Measurements from ENCODE around the gene POLD4.
A peak's percentile ranks its signal among the peaks of the same experiment; 100 is the strongest.
"Not testable (repeated sequence)": the region's sequence is repeated elsewhere in the genome, so short reads cannot be mapped to it uniquely, and the experiment has no call there.

POLD4 gene

DNA sequence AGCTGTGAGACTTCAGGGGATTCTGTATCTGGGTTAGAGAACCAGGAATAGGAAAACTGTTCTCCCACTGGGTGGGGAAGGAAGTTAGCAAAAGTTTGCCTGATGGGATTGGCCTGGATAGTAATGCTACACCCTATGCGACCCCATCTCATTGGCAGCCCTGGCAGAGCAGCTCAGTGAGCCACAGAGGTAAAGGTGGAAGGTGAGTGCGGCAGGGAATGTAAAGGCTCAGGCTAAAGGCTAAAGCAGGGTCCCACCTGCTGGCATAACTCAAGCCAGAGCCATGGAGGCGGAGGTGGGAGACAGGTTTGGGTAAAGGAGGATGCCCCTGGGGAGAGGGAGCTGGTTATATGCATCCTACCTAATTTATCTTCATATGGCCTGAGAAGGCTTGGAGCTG, 31.3 kb downstream of the POLD4 start:
- no peaks in the 10 kb centered on the region for H3K36me3 ChIP-seq (ENCODE audit: control insufficient read depth, insufficient read depth, low read length)
- H3K4me1 ChIP-seq (ENCODE audit: control insufficient read depth, insufficient read depth, low read length), result no peaks in the 10 kb centered on the region
- no peak overlapping the region for H3K4me3 ChIP-seq (ENCODE audit: low read length)
- H3K27ac ChIP-seq (ENCODE audit: low read length), result no peak overlapping the region
- no peak for DNase-seq (ENCODE audit: low read depth, low spot score)
- no CpG with 5 or more reads among the region's 3 CpGs for WGBS (ENCODE audit: insufficient coverage, insufficient read length)
- no peaks in the 10 kb centered on the region for H3K9me3 ChIP-seq (ENCODE audit: control insufficient read depth, insufficient read depth, low read length)
- H3K27me3 ChIP-seq (ENCODE audit: control insufficient read depth, insufficient read depth, low read length), result peaks cover 10% of the 10 kb centered on the region; the same call in 1 of the 2 replicates

DNA sequence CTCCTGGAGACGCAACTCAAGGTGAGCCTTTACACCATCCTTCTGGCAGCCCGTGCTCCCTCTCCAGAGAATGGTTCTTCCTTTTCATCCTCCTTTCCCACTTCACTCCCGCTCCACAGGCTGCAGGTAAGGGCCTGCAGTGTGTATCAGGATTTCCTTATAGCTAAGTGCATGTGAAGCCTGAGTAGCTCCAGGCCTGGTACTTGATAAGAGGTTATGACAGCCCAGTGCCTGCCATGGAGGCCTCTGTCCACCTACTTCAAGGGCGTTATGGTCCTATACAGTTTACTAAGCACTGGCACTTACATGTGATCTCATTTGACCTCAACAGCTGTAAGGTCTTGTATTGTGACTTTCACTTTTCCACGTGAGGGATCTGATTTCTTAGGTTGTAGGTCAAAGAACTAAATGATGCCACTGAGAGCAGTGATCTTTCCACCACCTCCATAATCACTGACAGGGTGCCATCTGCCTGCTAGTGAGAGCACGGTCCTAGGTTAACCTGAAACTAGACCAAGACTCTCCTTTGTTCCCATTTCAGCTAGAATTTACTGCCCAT, 32.0 kb downstream of the POLD4 start:
- H3K27ac ChIP-seq (ENCODE audit: low read length), result no peak overlapping the region
- no peaks in the 10 kb centered on the region for H3K9me3 ChIP-seq (ENCODE audit: control insufficient read depth, insufficient read depth, low read length)
- no CpG with 5 or more reads among the region's 6 CpGs for WGBS (ENCODE audit: insufficient coverage, insufficient read length)
- peaks cover 10% of the 10 kb centered on the region; the same call in 1 of the 2 replicates for H3K27me3 ChIP-seq (ENCODE audit: control insufficient read depth, insufficient read depth, low read length)
- DNase-seq (ENCODE audit: low read depth, low spot score), result no peak
- H3K4me3 ChIP-seq (ENCODE audit: low read length), result no peak overlapping the region
- H3K36me3 ChIP-seq (ENCODE audit: control insufficient read depth, insufficient read depth, low read length), result no peaks in the 10 kb centered on the region
- no peaks in the 10 kb centered on the region for H3K4me1 ChIP-seq (ENCODE audit: control insufficient read depth, insufficient read depth, low read length)

DNA sequence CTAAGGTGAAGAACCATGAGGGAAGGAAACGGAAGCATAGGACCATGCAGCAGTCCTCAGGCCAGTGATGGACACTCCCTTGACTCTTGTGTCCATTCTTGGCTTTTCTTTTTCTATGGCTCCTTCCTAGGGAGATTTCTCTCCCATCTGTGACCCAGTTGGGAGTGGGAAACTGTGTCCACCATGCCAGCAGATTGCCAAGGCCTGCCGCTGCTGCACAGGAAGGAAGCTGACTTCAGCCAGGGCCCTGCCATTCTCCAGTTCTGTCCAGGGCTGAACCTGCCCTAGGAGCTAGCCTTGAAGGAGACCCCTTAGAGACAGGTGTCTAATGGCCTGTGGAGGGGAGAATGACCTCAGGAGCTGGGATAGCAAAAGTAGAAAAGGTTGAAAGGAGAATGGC, 32.7 kb downstream of the POLD4 start:
- no peak for DNase-seq (ENCODE audit: low read depth, low spot score)
- WGBS (ENCODE audit: insufficient coverage, insufficient read length), result no CpG with 5 or more reads among the region's 2 CpGs

DNA sequence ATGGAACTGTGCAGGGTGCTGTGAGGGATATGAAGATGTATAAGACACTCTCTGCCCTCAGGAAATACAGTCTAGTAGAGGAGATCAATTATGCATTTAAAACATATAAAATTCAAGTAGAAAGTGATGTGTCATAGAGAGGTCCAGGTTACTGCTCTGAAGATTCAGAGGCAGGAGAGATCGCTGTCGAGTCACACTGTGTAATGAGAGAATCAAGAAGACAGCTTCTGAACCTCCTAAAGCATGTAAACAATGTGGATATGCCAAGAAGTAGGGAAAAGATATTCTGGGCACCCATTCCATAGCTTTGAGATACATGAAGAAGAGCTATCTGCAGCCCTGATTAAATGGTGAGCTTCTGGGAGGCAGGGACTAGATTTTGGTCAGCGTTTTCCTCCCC, 33.3 kb downstream of the POLD4 start:
- peaks cover 10% of the 10 kb centered on the region; the same call in 1 of the 2 replicates for H3K27me3 ChIP-seq (ENCODE audit: control insufficient read depth, insufficient read depth, low read length)
- no peak overlapping the region for H3K27ac ChIP-seq (ENCODE audit: low read length)
- no peaks in the 10 kb centered on the region for H3K4me1 ChIP-seq (ENCODE audit: control insufficient read depth, insufficient read depth, low read length)
- no peaks in the 10 kb centered on the region for H3K9me3 ChIP-seq (ENCODE audit: control insufficient read depth, insufficient read depth, low read length)
- no CpG with 5 or more reads among the region's 3 CpGs for WGBS (ENCODE audit: insufficient coverage, insufficient read length)
- no peak for DNase-seq (ENCODE audit: low read depth, low spot score)
- no peak overlapping the region for H3K4me3 ChIP-seq (ENCODE audit: low read length)
- no peaks in the 10 kb centered on the region for H3K36me3 ChIP-seq (ENCODE audit: control insufficient read depth, insufficient read depth, low read length)

More for the DNA sequence above, 32.7 kb downstream of the POLD4 start:
- no peaks in the 10 kb centered on the region for H3K9me3 ChIP-seq (ENCODE audit: control insufficient read depth, insufficient read depth, low read length)
- peaks cover 10% of the 10 kb centered on the region; the same call in 1 of the 2 replicates for H3K27me3 ChIP-seq (ENCODE audit: control insufficient read depth, insufficient read depth, low read length)
- H3K27ac ChIP-seq (ENCODE audit: low read length), result no peak overlapping the region
- no peak overlapping the region for H3K4me3 ChIP-seq (ENCODE audit: low read length)
- H3K36me3 ChIP-seq (ENCODE audit: control insufficient read depth, insufficient read depth, low read length), result no peaks in the 10 kb centered on the region
- no peaks in the 10 kb centered on the region for H3K4me1 ChIP-seq (ENCODE audit: control insufficient read depth, insufficient read depth, low read length)

DNA sequence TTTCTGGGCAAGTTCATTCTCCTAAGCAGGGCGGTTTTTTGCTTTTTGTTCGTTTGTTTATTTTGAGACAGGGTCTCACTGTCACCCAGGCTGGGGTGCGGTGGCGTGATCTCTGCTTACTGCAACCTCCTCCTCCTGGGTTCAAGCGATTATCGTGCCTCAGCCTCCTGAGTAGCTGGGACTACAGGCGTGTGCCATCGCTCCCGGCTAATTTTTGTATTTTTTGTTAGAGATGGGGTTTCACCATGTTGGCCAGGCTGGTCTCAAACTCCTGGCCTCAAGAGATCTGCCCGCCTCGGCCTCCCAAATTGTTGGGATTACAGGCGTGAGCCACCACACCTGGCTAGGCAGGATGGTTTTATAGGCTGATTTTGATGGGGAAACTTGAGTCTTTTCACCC, 34.5 kb downstream of the POLD4 start:
- not testable (repeated sequence) for H3K36me3 ChIP-seq (ENCODE audit: control insufficient read depth, insufficient read depth, low read length); H3K9me3 ChIP-seq (ENCODE audit: control insufficient read depth, insufficient read depth, low read length); DNase-seq (ENCODE audit: low read depth, low spot score); H3K27me3 ChIP-seq (ENCODE audit: control insufficient read depth, insufficient read depth, low read length); H3K4me1 ChIP-seq (ENCODE audit: control insufficient read depth, insufficient read depth, low read length); H3K4me3 ChIP-seq (ENCODE audit: low read length); H3K27ac ChIP-seq (ENCODE audit: low read length)
- WGBS (ENCODE audit: insufficient coverage, insufficient read length), result no CpG with 5 or more reads among the region's 12 CpGs

DNA sequence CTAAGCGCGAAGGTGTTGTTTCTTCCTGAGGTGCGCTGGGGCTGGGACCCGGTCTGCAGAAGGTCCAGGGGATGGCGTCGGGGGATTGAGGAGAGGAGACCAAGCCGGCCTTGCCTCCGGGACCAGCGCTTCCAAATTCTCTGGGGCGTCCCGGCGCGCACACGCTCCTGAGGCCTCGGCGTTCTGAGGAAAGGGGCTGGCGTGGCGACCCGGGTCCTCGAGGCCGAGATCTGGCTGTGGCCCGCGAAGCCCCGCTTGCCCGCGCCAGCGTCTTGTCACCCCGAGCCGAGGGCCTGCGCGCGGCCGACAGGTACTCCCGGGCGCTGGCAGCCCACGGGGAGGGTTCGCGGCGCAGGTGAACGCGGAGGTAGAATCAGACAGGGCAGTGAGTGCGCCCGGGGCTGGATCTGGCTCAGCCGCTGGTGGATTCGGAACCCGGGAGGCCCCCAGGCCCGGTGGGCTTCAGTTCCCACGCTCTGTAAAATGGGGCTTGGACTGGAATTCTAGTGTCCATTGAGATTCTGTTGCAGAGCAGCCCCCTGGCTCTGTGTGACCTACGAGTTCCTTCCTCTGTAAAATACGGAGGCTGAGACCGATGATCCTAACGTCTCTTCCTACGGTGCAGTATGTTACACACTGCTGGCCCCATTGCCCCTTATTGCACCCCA, 35.3 kb downstream of the POLD4 start:
- no CpG with 5 or more reads among the region's 53 CpGs for WGBS (ENCODE audit: insufficient coverage, insufficient read length)
- DNase-seq (ENCODE audit: low read depth, low spot score), result no peak
- H3K4me1 ChIP-seq (ENCODE audit: control insufficient read depth, insufficient read depth, low read length), result no peaks in the 10 kb centered on the region
- no peaks in the 10 kb centered on the region for H3K36me3 ChIP-seq (ENCODE audit: control insufficient read depth, insufficient read depth, low read length)
- H3K27me3 ChIP-seq (ENCODE audit: control insufficient read depth, insufficient read depth, low read length), result peaks cover 10% of the 10 kb centered on the region; the same call in 1 of the 2 replicates
- H3K9me3 ChIP-seq (ENCODE audit: control insufficient read depth, insufficient read depth, low read length), result no peaks in the 10 kb centered on the region
- no peak overlapping the region for H3K27ac ChIP-seq (ENCODE audit: low read length)
- peak overlapping the region; percentile 62 for H3K4me3 ChIP-seq (ENCODE audit: low read length)

DNA sequence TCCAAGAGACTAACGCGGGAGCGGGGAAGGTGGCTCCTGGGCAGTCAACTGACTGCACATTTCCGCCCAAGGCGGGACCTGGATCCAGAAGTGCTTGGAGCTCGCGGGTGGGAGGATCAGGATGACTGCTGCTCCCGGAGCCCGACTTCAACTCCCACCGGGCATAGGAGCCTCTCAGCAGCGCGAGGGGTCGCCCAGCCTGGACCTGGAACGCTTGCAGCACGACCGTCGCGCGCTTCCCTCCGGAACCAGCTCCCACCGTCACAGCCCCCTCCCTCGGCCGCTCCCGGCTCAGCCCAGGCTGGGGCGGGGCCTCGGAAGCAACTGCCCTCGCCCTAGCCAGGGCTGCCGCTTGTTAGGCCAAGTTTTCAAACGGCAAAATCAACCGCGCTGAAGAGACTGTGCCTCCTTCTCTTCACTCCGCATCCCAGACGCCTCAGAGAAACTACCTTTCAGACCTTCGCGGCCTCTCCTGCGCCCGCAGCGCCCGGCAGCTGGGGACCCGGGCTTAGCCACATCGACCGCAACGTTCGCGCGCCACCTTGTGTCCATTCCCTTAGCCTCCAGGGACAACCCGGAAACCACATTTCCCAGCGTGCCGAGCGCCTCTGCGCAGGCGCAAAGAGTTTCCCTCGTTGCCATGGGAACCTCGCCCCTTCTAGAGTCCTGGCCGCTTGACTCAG, 36.0 kb downstream of the POLD4 start:
- peaks cover 10% of the 10 kb centered on the region; the same call in 1 of the 2 replicates for H3K27me3 ChIP-seq (ENCODE audit: control insufficient read depth, insufficient read depth, low read length)

DNA sequence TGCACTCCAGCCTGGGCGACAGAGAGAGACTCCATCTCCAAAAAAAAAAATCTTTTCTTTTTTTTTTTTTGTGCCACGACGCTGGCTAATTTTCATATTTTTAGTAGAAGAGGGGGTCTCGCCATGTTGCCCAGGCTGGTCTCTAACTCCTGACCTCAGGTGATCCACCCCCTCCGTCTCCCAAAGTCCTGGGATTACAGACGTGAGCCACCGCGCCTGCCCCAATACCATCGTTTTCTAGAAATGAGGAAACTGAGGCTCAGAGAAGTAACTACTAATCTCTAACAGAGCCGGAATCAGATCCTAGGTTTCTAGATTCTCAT, 36.5 kb downstream of the POLD4 start:
- no peak overlapping the region for H3K27ac ChIP-seq (ENCODE audit: low read length)
- no peaks in the 10 kb centered on the region for H3K4me1 ChIP-seq (ENCODE audit: control insufficient read depth, insufficient read depth, low read length)
- H3K9me3 ChIP-seq (ENCODE audit: control insufficient read depth, insufficient read depth, low read length), result no peaks in the 10 kb centered on the region
- H3K4me3 ChIP-seq (ENCODE audit: low read length), result peak overlapping the region; percentile 62; the same call in 1 of the 2 replicates
- H3K36me3 ChIP-seq (ENCODE audit: control insufficient read depth, insufficient read depth, low read length), result no peaks in the 10 kb centered on the region
- DNase-seq (ENCODE audit: low read depth, low spot score), result no peak
- peaks cover 10% of the 10 kb centered on the region; the same call in 1 of the 2 replicates for H3K27me3 ChIP-seq (ENCODE audit: control insufficient read depth, insufficient read depth, low read length)
- no CpG with 5 or more reads among the region's 10 CpGs for WGBS (ENCODE audit: insufficient coverage, insufficient read length)

More for the DNA sequence above, 36.0 kb downstream of the POLD4 start:
- H3K27ac ChIP-seq (ENCODE audit: low read length), result no peak overlapping the region
- peak overlapping the region; percentile 62; the same call in 1 of the 2 replicates for H3K4me3 ChIP-seq (ENCODE audit: low read length)
- H3K4me1 ChIP-seq (ENCODE audit: control insufficient read depth, insufficient read depth, low read length), result no peaks in the 10 kb centered on the region
- peak; percentile 97 for DNase-seq (ENCODE audit: low read depth, low spot score)
- H3K9me3 ChIP-seq (ENCODE audit: control insufficient read depth, insufficient read depth, low read length), result no peaks in the 10 kb centered on the region
- H3K36me3 ChIP-seq (ENCODE audit: control insufficient read depth, insufficient read depth, low read length), result no peaks in the 10 kb centered on the region
- no CpG with 5 or more reads among the region's 55 CpGs for WGBS (ENCODE audit: insufficient coverage, insufficient read length)

DNA sequence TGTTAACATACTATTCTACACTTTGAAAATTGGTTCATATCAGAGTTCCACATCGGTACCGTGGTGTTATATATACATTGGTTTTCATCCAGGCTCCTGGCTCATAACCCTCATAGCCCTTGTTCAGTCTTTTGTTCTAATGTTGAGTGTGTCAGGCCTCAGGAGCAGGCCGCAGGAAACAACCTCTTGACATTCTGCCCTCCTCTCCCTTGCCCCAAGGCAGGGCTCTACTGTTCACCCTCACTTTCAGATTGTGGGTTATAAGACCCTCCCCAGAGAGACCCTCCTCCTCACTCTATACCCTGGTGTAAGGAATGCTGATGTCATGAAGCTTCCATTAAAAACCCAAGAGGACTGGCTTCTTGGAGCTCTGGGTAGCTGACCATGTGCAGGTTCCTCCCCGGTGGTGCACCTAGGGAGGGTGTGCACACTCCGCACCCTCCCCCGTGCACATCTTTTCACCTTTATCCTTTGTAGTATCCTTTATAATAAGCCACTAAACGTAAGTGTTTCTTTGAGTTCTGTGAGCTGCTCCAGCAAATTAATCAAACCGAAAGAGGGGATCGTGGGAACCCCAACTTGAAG, 37.9 kb downstream of the POLD4 start:
- Histone ChIP-seq H3K36me3 (ENCODE audit: control insufficient read depth, insufficient read depth, low read length) (no peaks in the 10 kb centered on the region; the same call in 1 of the 2 replicates), H3K27ac (ENCODE audit: low read length) (no peak overlapping the region), H3K4me1 (ENCODE audit: control insufficient read depth, insufficient read depth, low read length) (no peaks in the 10 kb centered on the region), H3K27me3 (ENCODE audit: control insufficient read depth, insufficient read depth, low read length) (peaks cover 10% of the 10 kb centered on the region; the same call in 1 of the 2 replicates), H3K9me3 (ENCODE audit: control insufficient read depth, insufficient read depth, low read length) (no peaks in the 10 kb centered on the region), H3K4me3 (ENCODE audit: low read length) (no peak overlapping the region)
- DNase-seq (ENCODE audit: low read depth, low spot score), result no peak
- no CpG with 5 or more reads among the region's 9 CpGs for WGBS (ENCODE audit: insufficient coverage, insufficient read length)

DNA sequence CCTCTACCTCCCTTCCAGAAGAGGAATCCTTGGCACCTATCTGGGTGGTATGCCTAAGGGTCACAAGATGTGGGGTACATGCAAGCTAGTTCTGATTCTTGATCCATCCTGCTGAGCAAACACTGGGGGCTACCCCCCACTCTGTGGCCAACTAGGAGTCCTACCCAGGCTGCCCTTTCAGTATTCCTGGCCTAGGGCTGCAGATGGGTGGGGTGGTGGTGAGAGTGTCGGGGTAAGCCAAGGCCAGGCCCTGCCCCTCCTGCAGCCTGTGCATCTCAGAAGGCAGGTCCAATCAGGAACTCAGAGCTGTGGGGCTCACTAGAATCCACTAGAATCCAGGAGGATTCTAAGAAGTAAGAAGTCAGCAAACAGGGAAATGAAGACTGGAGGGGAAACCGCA, 39.1 kb downstream of the POLD4 start:
- WGBS (ENCODE audit: insufficient coverage, insufficient read length), result no CpG with 5 or more reads among the region's 2 CpGs
- peaks cover 2% of the 10 kb centered on the region; the same call in 1 of the 2 replicates for H3K36me3 ChIP-seq (ENCODE audit: control insufficient read depth, insufficient read depth, low read length)
- H3K9me3 ChIP-seq (ENCODE audit: control insufficient read depth, insufficient read depth, low read length), result no peaks in the 10 kb centered on the region
- peaks cover 10% of the 10 kb centered on the region; the same call in 1 of the 2 replicates for H3K27me3 ChIP-seq (ENCODE audit: control insufficient read depth, insufficient read depth, low read length)
- no peak for DNase-seq (ENCODE audit: low read depth, low spot score)
- no peaks in the 10 kb centered on the region for H3K4me1 ChIP-seq (ENCODE audit: control insufficient read depth, insufficient read depth, low read length)
- no peak overlapping the region for H3K27ac ChIP-seq (ENCODE audit: low read length)
- no peak overlapping the region for H3K4me3 ChIP-seq (ENCODE audit: low read length)

All from iPS DF 6.9 (cell line).